HG03342 (cell line): ENCODE data around the gene NOTUM.

Experiments
- ATAC-seq: cut with Tn5 transposase; IDR thresholded peaks from one replicate; pipeline ENCODE4 v1.9.1; 2021; ENCODE audit warnings: mild to moderate bottlenecking, moderate library complexity; ENCODE audit not compliant: unreplicated experiment

Gene NOTUM

DNA sequence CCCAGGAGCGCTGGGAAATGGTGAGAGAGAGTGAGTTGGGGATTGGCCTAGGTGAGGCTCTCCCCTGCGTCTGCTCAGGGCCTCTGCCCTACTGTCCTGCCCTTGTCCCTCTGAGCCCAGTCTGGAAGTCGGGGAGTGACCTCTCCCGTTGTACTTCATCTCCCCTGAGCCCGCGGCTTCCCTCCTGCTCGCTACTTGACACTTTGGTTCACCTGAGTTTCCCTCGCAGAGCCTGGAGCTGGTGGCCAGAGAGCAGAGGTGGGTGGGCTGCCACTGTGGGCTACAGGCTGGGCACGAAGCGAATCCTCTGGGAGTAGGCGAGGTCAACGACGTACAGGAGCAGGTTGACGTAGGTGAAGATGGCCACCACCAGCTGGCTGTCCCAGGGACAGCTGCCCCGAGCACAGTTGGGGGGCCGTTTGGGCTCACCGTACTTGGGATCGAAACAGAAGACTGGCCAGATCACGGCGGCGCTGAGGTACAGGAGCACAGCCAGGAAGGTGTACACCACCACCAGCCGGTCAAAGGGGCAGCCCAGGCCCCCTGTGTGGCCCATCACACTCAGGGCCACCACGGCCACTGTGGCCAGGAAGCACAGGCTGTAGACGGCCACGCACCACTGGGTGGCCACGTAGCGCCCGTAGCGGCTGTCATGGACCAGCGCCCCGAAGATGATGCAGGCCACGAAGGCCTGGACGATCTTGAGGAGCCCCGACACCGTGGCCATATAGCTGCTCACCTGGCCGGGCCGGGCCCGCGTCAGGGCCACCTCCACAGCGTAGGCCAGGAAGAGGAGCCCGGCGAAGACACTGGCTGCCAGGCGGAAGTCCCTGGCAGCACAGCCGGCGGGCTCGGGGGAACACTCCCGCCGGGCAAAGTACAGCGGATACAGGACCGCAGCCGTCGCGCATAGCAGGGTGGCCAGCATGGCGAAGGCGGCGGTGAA is 20.2 kb downstream of the NOTUM start:
- no peak for ATAC-seq

DNA sequence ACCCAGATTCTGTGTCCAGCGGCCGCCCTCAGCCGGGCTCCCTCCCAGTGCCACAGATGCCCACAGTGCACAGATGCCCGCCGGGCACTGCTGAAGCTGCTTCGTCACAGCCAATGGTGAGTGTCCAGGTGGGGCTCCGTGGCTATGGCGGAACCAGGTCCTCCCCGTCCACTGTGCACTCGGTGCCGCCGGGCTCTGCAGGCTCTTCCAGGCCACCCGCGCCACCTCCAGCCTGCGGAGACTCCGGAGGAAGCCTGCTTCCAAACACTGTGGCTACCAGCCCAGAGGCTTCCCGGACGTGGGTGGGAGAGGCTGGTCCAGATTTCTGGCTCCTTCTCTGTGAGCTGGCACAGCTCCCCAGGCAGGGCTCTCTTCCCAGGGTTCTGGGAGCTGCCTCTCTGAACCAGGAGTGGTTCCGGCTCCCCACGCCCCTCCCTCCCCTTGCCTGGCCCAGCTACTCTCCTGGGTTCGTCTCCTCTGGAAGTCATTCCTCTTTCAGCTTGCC is 21.1 kb downstream of the NOTUM start:
- no peak for ATAC-seq

DNA sequence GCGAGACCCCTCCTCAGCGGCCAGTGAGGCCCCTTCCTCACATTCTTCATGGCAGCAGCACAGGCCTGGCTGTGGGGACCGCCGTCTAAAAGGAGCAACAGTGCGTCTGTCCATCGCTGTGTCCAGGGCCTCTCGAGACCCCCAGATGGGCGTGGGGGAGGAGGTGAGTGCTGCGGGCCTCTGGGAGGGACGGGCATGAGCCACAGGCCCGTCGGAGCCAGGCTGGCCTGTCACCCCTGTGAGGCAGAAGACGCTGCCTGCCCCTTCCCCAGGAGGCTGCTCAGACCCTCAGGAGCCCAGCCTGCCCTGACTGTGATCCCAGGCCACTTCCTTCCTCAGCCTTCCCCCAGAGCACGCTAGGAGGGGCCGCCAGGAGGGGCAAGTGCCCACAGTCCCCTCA is 21.8 kb downstream of the NOTUM start:
- no peak for ATAC-seq

DNA sequence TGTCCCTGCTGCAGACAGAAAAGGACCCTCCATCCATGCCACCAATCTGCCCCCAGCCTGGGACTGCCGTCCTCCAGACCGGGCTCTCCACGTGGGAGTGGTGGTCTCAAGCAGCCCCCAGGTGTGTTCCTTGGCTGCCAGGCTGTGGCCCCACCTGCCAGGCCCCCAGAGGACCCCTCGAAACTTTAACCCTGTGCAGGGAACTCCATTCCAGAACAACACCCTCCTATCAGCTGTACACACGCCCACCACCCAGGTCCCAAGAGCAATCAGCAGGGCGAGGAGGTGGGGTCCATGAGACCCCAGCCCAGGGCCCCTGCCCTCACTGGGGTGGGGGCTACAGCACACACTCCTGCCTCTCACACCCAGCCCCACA is 25.3 kb downstream of the NOTUM start:
- ATAC-seq: no peak

DNA sequence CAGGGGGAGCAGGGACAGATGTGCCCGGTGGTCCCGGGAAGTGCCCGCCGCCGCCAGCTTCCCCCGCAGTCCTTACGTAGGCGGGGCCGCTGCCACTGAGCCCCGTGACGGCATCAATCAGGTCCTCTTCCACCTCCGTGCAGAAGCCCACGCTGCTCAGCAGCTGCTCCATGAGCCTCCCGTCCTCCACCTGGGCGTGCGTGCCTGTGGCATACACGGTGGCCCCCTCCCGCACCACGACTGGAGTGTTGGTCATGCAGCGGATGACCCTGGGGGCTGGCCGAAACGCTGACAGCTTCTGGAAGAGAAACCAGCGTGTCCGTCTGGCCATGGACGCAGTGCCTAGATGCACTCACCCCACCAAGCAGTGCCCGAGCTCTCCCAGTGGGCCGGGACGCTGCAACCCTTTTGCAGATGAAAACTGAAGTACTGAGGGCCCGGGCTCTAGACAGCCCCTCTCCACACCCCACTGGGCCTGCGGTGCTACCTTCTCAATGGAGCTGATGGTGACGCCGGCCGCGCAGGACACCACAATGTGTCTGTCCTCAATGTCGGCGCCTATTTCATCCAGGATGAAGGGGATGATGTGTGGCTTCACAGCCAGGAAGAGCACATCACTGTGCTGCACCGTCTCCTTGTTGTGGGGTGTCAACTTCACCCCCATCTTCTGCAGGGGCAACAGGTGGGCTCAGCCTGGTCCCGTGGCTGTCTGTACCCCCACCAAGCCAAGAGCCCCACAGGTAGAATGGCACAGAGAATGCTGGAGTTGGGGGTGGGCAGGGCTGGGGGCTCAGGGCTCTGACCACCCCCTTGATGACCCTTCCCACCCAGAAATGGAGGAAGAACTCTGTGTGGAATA is 25.9 kb downstream of the NOTUM start:
- ATAC-seq: no peak

DNA sequence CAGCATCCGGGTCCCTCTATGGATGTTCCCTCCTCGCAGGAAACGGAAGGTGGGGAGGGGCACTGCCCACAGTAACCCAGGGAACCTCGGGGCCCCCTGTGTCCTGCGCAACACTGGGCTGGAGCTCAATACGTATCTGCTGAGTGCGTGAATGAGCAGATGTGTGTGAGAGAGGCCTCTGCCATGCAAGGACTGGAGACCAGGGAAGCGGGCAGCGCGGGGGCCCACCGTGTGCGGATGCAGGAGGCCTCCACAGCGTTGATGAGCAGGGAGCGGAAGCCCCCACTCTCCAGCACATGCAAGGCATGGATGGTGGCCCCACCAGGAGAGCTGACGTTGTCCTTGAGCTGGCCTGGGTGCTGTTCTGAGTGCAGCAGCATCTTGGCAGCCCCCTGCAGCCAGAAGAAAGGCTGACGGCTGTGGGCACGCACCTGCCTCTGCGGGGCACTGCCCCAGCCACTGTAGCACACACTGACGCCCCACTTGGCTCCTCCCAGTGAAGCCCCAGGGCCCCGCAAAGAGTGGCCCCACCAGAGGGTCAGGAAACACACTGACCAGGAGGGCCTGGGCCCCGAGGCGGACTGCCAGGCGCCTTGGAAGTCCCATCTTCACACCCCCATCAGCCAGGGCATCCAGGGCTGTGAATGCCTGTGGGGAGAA is 26.8 kb downstream of the NOTUM start:
- ATAC-seq: no peak

DNA sequence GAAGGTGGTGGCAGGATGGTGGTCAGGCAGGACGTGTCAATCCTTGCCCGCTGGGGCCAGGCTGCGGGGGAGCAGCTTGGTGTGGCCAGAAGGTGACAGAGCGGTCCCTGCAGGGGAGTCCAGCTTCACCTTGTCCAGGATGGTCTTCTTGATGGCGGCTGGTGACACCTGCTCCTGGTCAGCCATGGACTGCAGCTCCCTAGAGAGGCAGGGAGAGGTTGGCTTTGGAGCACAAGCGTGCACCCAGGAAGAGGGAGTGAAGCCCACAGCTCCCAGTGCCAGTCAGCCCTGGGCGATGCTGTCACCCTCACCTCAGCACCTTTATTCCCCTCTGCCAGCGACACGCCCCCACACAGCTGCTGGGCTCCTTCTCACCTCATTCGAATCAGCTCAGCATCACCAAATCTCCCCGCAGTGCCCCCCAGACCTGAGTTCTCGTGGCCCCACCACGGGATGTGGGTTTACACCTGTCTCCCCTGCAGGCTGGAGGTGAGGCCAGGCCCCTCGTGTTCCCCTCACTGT is 27.7 kb downstream of the NOTUM start:
- ATAC-seq: no peak

DNA sequence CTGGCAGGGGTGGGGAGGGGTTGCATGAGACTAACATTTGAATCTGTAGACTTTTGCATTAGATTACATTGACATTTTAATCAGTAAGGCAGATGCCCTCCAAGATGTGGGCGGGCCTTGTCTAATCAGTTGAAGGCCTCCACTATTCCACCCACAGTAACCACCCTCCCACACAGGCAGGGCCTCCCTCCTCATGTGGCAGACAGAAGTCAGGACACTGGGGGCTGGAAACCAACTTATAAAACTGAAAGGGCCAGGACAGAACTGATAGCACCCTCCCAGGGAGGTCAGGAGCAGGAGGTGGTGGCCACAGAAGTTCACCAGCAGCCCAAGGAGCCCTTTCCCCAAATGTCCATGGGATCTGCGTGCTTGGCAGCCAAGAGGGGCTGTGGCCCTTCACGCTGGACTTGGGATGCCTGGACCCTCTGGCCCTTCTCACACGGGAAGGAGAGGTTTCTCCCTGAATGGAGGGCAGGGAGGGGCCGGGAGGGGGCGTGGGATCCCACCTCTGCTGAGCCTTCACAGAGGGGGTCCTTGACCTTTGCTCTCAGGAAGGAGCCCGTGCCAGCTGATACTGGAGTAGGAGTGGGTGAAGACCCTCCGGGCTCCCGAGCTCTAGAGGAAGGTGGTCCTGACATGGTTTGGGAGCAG is 28.5 kb downstream of the NOTUM start:
- no peak for ATAC-seq

DNA sequence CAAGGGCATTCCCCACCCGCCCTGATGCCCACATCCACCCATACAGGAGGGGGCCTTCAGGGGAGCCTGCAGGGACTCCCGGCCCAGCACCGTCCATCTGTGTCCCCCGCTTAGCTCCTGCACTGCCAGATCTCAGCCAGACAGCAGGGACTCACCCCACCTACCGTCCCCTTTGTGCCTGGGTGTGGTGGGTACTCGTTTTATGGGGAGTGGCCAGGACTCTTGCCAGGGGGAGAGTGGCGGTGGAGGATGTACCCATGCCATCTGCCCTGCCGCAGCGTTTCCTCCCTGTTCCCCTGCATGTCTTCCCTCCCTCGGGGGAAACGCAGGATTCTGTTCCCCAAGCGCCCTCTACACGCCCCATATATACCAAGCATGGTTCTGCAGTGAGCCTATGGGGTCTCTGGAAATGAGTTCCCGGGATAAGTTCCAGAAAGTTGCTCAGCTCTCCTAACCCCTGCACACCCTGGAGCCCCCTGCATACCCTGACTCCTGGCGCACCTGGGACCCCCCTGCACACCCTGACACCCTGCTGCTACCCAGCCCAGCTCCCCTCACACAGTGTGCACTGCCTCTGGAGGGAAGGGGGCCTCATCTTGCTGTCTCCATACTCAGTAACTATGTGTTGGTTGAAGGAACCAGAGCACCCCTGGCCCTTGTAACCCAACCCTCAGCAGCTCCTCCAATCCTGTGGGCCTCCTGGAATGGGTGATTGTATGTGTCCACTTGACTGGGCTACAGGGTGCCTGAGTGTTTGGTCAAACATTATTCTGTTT is 29.2 kb downstream of the NOTUM start:
- ATAC-seq: no peak

DNA sequence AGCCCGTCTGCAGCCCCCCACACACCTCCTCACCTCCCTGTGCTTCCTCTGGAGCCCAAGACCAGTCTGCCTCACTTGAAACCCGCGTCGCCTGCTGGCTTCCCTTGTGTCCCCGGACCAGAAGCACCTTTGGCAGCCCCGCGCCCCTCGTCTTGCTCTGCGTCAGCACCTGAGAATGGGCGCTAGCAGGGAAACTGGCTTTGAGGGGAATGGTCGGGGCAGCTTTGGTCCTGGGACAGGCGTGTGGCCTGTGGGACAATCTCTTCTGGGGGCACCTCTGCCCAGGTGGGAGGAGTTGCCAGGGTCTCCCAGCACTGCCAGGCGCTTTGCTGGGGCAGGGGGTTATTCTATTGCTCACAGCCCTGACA is 29.8 kb downstream of the NOTUM start:
- ATAC-seq: no peak

DNA sequence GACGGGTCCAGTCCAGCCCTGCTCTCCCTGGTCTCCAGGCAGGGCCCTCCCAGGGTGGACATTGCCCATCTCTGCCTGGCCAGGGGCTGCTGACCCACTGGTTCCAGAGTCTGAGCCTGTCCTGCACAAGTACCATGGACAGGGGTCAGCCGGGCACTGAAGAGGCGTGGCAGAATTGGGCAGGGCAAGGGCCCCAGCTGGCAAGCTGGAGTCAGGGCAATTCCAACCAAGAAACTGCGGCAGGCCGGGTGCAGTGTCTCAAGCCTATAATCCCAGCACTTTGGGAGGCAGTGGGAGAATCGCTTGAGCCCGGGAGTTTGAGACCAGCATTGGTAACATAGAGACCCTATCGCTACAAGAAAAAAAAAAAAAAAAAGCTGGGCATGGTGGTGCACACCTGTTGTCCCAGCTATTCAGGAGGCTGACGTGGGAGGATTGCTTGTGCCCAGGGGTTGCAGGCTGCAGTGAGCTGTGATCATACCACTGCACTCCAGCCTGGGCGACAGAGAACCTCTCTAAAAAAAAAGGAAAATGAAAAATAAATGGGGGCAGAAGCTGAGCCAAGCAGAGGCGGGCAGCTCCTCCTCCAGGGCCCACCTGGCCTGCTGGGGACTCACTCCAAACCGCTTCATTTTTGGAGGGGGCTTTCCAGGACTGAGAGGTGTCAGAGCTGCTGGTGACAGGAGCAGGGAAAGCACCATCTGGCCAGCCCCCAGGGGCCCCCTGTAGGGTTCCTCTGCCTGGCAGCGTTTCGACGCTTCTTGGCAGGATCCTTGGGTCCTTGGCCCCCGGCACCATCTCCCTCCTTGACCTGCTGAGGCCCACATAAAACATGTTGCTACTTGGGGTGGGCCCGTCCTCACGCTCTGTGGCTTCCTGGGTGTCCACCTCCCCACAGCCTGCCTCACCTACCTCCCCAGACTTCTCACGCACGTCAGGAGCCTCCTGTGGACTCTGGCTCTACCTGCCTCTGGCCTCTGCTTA is 30.6 kb downstream of the NOTUM start:
- no peak for ATAC-seq

DNA sequence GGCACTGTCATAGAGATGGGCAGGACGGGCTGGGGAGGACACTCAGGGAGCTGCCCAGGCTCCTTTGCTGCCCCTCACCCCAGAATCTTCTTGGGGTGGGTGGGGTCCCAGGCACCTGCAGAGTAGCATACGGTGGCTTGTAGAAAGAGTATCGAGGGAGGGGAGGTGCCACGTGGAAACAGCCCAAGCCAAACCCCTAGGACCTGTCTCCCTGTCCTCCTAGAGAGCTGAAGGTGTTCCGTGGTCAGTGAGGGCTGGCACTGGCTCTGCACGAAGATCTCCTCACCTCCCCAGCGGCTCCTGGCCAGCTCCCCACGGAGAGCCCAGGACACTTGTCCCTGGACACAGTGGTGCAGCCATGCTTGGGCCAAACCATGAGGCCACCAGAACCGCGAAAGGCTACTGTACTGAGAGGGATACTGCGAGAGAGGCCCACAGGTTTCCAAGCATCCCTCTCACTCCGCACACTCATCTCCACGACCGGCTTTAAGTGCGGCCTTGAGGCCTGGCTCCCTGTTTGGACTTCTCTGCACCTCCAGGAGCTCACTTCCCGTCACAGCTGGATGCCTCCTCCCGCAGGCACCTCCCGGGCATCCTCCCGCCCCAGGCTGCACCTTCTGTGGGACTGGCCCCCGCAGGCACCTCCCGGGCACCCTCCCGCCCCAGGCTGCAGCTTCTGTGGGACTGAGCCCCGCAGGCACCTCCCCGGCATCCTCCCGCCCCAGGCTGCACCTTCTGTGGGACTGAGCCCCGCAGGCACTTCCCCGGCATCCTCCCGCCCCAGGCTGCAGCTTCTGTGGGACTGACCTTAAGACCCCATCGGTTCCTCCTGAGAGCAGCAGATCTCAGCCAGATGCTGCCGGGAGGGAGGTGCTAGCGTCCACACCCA is 31.5 kb downstream of the NOTUM start:
- no peak for ATAC-seq

DNA sequence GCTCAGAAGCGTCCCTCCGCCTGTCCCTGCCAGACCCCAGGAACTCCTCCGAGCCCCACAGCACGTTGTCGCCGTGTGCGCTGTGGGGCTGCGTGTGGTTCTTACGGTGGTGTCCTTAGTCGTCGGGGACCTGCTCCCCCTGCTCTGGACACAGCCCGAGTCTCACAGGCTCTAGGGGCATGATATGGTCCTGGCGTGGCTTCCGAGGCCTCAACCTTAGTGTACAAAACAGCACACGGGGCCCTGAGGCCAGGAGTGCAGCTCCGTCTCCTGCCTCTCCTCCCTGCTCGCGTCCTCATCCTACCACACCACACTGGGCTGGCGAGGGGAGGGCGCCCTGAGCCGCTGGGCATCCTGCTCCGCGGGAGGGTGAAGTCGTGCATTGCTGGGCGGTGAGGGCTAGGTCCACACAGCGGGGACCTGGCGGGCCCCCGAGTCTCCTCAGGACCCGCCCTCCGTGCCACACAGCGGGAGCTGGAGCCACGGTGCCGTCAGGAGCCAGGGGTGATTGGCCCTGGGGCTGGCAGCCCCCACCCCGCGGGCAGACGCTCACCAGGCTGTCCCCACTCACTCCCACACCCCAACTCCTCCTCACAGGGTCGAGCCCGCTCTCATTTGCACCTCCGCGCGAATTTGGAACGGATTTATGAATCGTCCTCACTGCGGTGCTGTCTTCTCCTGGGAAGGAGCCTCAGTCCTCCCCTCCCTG is 32.3 kb downstream of the NOTUM start:
- ATAC-seq: no peak

DNA sequence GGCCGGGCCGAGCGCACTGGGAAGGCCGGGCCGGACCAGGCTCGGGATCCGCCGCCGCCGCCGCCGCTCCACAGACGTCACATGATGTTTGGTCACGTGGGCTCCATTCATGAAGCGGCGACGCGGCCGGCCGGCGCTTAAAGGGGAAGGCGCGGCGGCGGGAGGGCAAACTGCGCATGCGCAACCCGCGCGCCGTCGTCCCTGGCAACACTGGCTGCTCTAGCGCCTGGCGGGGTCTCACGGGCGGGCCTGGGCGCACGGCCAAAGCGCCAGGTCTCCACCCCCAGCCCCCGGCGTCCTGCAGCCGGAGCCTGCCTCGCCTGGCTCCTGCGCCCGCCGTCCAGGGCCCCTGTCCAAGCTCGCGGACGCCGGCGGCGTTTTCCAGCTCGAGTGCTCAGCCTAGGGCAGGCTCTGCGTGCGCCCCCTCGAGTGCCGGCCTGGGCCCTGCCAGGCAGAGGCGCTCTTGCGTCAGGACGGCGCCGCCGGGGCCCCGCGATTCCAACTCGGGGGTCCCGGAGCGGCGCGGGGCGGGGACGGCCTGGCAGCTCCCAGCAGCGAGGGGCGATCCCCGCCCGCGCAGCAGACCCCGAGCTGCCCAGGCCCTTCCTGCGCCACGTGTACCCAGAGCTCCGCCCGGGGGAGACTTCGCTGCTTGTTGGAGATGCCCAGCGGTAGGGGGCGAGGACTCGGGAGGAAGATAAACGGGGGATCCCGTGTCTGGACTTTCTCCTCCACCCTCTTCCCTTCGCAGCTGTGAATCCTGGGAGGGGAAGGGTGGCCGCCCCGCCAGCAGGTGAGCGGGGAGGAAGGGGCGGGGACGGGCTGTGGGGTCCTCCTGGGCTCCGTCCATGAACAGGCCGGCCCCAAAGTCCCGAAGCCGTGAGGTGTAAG is 33.1 kb downstream of the NOTUM start, which contains the start of gene MAFG:
MAFG (minus strand) TSS at position 83 of the 891 bp plus-strand sequence. CDS start 4,550 bp downstream, outside the sequence.
- peak; percentile 61 for ATAC-seq

DNA sequence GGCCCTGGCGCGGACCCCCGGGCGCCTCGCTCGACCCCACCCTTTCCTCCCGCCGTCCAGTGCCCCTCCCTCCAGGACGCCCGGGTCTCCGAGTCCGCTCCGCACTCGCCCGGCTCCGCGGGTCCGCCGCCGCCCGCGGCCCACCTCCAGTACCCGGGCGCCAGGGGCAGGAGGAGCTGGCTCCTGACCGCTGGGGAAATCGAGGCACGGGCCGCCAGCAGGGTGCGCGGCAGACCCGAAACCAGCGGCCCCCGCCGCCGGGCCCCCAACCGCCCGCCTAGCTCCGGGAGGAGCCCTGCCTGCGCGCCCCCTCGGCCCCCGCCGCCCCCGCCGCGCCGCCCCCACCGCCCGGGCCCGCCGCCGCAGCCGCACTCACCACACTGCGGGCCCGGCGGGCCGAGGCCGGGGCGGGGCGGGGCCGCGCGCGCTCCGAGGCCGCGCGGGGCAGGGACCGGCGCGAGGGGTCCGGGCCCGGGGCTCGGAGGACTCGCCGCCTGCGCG is 33.8 kb downstream of the NOTUM start:
- ATAC-seq: peak; percentile 3
